Activated T-cell treated with anti-CD3 and anti-CD28 coated beads, Interleukin-2, amount 50 U/mL, for 4 hours (primary cell): ENCODE data around the gene OVOL1. TPM values are rescaled to one million over a fixed set of nuclear protein-coding genes. Genes with fewer than 3 reads are reported as not detected.

ENCODE experiments used
- ATAC-seq, 2 donors: fragments of 200-7000 bp; cut with Tn5 transposase; one replicate each; pipeline ENCODE4 v1.10.0; 2021
- DNase-seq: peaks from one replicate; pipeline ENCODE4 v3.0.0-alpha.2; 2020
- H3K27me3 Mint-ChIP-seq: one replicate; pipeline ENCODE4 v1.8.0; 2021; ENCODE audit warnings: low read depth, mixed read lengths
- H3K36me3 Mint-ChIP-seq: one replicate; pipeline ENCODE4 v1.8.0; 2022; ENCODE audit warnings: mixed read lengths; ENCODE audit not compliant: insufficient read depth
- H3K4me1 Mint-ChIP-seq: one replicate; pipeline ENCODE4 v1.8.0; 2021; ENCODE audit warnings: low read depth, mixed read lengths
- H3K4me3 Mint-ChIP-seq: one replicate; pipeline ENCODE4 v1.8.0; 2021; ENCODE audit warnings: mild to moderate bottlenecking, moderate library complexity, mixed read lengths
- H3K9me3 Mint-ChIP-seq: one replicate; pipeline ENCODE4 v1.8.0; 2021; ENCODE audit warnings: mixed read lengths
- total RNA-seq, 3 donors: library from RNA; stranded (reverse); gene quantifications; one replicate each; pipeline ENCODE4 v1.2.1, GENCODE V29; 2021

OVOL1 gene
- total RNA-seq, 3 donors from 2014 or later: 0.05 TPM; not detected in 1

GRCh38 chr11:65770951-65771567, 15.8 kb upstream of the OVOL1 start:
- no peaks in the 10 kb centered on the region for H3K27me3 Mint-ChIP-seq

DNA sequence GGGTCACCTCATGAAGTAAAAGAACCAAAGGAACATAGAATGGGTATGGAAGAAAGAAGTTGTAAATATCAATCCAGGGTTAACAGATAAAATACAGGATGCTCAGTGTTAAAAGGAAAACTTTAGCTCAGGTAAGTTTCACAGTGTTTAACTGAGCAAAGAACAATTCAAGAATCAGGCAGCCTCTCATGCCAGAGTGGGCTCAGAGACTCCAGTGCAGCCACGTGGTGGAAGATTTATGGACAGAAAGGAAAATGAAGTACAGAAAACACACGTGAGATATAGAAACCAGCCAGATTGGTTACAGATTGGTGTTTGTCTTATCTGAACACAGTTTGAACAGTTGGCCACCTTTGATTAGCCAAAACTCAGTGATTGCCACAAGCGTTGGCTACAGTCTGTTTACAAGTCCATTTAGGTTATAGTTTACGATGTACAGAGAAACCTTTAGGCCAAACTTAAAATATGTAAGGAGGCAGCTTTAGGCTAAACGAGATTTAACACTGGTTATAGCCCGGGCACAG, 15.2 kb upstream of the OVOL1 start:
- Mint-ChIP-seq H3K9me3 (no peaks in the 10 kb centered on the region), H3K4me3 (no peak overlapping the region), H3K27me3 (no peaks in the 10 kb centered on the region), H3K36me3 (no peaks in the 10 kb centered on the region), H3K4me1 (peaks cover 5% of the 10 kb centered on the region)
- DNase-seq: no peak
- no peak for ATAC-seq

More at GRCh38 chr11:65770951-65771567, 15.8 kb upstream of the OVOL1 start:
- Mint-ChIP-seq H3K4me3 (no peak overlapping the region), H3K9me3 (no peaks in the 10 kb centered on the region), H3K36me3 (no peaks in the 10 kb centered on the region), H3K4me1 (peaks cover 3% of the 10 kb centered on the region)
- no peak for DNase-seq
- no peak for ATAC-seq

- no peak for ATAC-seq
Measured at GRCh38 chr11:65773784-65774411, 13.0 kb upstream of the OVOL1 start.

GRCh38 chr11:65774525-65775306, 12.1 kb upstream of the OVOL1 start:
- H3K27me3 Mint-ChIP-seq: no peaks in the 10 kb centered on the region
- no peaks in the 10 kb centered on the region for H3K36me3 Mint-ChIP-seq

More at GRCh38 chr11:65773784-65774411, 13.0 kb upstream of the OVOL1 start:
- Mint-ChIP-seq H3K36me3 (no peaks in the 10 kb centered on the region), H3K27me3 (no peaks in the 10 kb centered on the region), H3K9me3 (no peaks in the 10 kb centered on the region), H3K4me3 (no peak overlapping the region), H3K4me1 (peaks cover 8% of the 10 kb centered on the region)
- no peak for DNase-seq

DNA sequence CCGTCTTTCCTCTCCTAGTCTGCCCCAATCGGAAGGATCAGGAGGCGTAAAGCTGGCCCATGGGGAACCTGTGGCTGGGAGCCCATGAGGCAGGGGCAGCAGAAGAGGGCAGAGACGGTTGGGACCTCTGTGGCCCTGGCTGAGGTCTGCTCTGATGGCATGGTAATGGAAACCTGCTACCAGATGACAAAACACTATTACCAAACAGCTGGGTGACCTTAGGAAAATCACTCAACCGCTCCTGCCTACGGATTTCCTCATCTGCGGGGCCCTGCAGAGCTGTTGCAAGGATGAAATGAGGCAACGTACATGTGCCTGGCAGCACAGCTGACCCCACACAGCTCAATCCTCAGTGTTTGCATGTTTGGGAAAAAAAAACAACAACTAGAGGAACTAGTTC, 10.7 kb upstream of the OVOL1 start:
- ATAC-seq: no peak
- H3K36me3 Mint-ChIP-seq: no peaks in the 10 kb centered on the region
- H3K4me3 Mint-ChIP-seq: no peak overlapping the region

More at GRCh38 chr11:65774525-65775306, 12.1 kb upstream of the OVOL1 start:
- Mint-ChIP-seq H3K9me3 (no peaks in the 10 kb centered on the region), H3K4me1 (peaks cover 9% of the 10 kb centered on the region), H3K4me3 (no peak overlapping the region)
- DNase-seq: no peak
- ATAC-seq: no peak

DNA sequence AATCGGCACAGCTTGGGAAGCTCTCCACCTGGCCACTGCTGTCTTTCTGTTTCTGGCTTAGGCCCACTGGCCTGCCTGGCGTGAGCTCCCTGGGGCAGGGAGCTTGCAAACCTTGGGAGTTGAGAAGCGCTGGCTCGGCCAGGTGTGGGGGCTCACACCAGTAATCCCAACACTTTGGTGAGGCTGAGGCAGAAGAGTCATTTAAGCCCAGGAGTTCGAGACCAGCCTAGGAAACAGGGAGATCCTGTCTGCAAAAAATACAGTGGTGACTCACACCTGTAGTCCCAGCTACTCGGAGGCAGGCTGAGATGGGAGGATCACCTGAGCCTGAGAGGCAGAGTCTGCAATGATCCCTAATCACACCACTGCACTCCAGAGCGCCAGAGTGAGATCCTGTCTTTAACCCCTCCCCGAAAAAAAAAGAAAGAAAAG, 10.1 kb upstream of the OVOL1 start:
- Mint-ChIP-seq H3K9me3 (no peaks in the 10 kb centered on the region), H3K4me1 (peaks cover 8% of the 10 kb centered on the region), H3K36me3 (no peaks in the 10 kb centered on the region), H3K27me3 (no peaks in the 10 kb centered on the region), H3K4me3 (no peak overlapping the region)
- no peak for ATAC-seq
- no peak for DNase-seq

More for the DNA sequence above, 10.7 kb upstream of the OVOL1 start:
- DNase-seq: no peak
- H3K27me3 Mint-ChIP-seq: no peaks in the 10 kb centered on the region
- H3K4me1 Mint-ChIP-seq: peaks cover 8% of the 10 kb centered on the region
- H3K9me3 Mint-ChIP-seq: no peaks in the 10 kb centered on the region

DNA sequence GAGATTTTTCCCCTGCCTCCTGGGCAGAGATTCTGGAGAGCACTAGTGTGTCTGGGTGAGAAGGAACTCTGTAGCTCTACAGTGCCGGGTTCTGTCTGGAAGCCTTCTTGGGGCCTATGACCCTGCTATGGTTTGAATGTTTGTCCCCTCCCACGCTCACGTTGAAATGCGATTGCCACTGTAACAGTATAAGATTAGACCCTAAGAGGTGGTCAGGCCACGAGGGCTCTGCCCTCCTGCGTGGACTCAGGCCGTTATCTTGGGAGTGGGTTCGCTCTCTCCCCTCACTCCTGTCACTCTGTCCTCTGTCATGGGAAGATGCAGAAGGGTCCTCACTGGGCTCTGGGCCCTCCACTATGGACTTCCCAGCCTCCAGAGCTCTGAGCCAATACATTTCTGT, 9.6 kb upstream of the OVOL1 start:
- Mint-ChIP-seq H3K4me1 (peaks cover 8% of the 10 kb centered on the region), H3K9me3 (no peaks in the 10 kb centered on the region), H3K27me3 (no peaks in the 10 kb centered on the region), H3K4me3 (no peak overlapping the region), H3K36me3 (no peaks in the 10 kb centered on the region)
- DNase-seq (no peak), ATAC-seq (no peak)

DNA sequence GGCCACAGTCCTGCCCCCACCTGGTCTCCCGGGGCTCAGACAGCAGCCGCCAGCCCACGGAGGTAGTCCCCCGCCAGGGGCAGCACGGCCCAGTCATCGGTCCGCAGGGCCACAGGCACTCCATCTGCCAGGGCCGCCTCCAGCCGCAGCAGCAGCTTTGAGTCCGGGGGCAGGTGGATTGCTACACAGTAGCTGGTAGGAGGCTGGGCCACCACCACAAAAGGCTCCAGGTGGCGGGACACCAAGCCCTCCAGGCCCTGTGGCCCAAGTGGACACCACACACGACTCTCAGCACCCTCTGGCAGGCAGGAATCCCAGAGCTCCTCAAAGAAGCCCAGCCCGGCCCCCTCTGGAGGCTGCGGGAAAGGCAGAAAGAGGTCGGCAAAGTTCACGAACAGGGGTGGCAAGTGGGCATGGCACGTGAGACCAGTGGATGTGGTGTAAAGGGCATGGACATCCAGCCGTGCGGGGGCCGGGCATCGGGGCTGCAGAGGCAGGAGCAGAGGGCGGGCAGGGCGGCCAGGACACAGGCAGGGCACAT, 9.0 kb upstream of the OVOL1 start:
- Mint-ChIP-seq H3K9me3 (no peaks in the 10 kb centered on the region), H3K4me3 (no peak overlapping the region), H3K27me3 (no peaks in the 10 kb centered on the region), H3K4me1 (peaks cover 8% of the 10 kb centered on the region), H3K36me3 (no peaks in the 10 kb centered on the region)
- no peak for ATAC-seq
- DNase-seq: no peak

DNA sequence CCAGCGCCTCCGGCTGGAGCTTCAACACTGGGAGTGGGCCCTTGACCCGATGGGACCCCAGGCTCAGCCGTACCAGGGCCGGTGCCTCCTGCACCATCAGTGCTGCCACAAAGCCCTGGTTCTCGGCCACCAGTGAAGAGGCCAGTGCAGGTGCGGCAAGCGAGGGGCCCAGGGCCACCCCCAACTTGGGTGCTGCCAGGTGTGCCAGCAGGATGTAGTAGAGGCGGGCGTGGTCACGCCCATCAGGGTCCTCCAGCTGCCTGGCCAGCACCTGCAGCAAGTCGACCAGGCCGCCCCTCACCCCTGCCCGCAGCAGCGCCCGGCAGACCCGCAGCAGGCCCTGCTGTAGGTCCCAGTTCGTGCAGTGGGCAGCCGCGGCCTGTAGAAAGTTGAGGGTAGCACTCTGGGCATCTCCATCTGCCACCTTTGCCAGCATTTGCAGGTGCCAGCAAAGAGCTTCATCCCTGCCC, 8.4 kb upstream of the OVOL1 start:
- ATAC-seq (no peak), DNase-seq (no peak)
- no peaks in the 10 kb centered on the region for H3K36me3 Mint-ChIP-seq
- H3K27me3 Mint-ChIP-seq: no peaks in the 10 kb centered on the region
- no peaks in the 10 kb centered on the region for H3K9me3 Mint-ChIP-seq
- H3K4me1 Mint-ChIP-seq: peaks cover 8% of the 10 kb centered on the region
- H3K4me3 Mint-ChIP-seq: peak overlapping the region; percentile 71

DNA sequence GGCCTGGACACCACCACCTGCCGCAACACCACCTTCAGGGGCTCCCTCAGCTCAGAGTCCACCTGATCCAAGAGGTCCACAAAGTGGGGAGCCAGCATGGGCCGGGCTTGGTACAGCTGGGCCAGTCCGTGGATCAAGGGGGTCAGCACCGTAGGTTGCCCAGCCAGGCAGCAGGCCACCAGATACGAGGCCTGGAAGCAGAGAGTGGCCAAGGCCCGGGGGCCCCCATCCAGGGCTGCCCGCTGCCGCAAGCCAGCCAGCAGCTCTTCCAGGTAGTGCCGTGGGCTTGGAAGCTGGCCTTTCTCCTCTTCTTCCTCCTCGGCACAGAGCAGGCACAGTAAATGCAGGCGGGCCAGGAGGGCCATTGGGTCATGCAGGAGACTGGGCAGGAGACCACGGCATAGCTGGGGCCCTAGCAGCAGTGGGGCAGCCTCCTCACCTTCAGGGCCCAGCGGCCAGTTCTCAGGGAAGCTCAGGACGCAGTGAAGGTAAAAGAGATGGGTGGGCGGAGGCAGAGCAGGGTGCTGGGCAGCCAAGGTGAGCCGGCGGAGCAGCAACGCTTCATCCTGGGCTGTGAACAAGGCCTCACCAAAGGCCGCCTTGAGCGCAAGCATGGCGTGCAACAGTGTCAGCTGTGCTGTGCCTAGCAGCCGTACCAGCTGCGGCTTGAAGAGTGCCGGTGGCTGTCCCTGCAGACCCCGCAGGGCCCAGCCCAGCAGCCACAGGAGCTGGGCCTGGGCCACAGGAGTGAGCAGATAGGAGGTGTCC, 7.8 kb upstream of the OVOL1 start:
- ATAC-seq: no peak
- H3K36me3 Mint-ChIP-seq: no peaks in the 10 kb centered on the region
- H3K4me1 Mint-ChIP-seq: peaks cover 8% of the 10 kb centered on the region

GRCh38 chr11:65779669-65779918, 7.3 kb upstream of the OVOL1 start:
- H3K4me3 Mint-ChIP-seq: peak overlapping the region; percentile 82
- ATAC-seq: no peak
- DNase-seq: no peak
- no peaks in the 10 kb centered on the region for H3K9me3 Mint-ChIP-seq
- H3K4me1 Mint-ChIP-seq: peaks cover 8% of the 10 kb centered on the region
- no peaks in the 10 kb centered on the region for H3K36me3 Mint-ChIP-seq
- no peaks in the 10 kb centered on the region for H3K27me3 Mint-ChIP-seq

More for the DNA sequence above, 7.8 kb upstream of the OVOL1 start:
- no peaks in the 10 kb centered on the region for H3K9me3 Mint-ChIP-seq
- no peaks in the 10 kb centered on the region for H3K27me3 Mint-ChIP-seq
- no peak for DNase-seq
- H3K4me3 Mint-ChIP-seq: peak overlapping the region; percentile 82

GRCh38 chr11:65779919-65780769, 6.7 kb upstream of the OVOL1 start:
- Mint-ChIP-seq H3K4me1 (peaks cover 10% of the 10 kb centered on the region), H3K36me3 (no peaks in the 10 kb centered on the region), H3K27me3 (peaks cover 2% of the 10 kb centered on the region), H3K9me3 (no peaks in the 10 kb centered on the region), H3K4me3 (peak overlapping the region; percentile 82)
- peak; percentile 64 for DNase-seq
- peak; percentile 77 to 78 for ATAC-seq

- H3K9me3 Mint-ChIP-seq: no peaks in the 10 kb centered on the region
- peak; percentile 69 for ATAC-seq
Measured at GRCh38 chr11:65780770-65781151, 6.1 kb upstream of the OVOL1 start, which contains the start of gene AP5B1. Gene AP5B1, minus strand, starts transcription at chr11:65780976. Its CDS starts 385 bp downstream, at chr11:65780591.

More at GRCh38 chr11:65780770-65781151, 6.1 kb upstream of the OVOL1 start, which contains the start of gene AP5B1:
- Mint-ChIP-seq H3K4me1 (peaks cover 16% of the 10 kb centered on the region), H3K4me3 (peak within 1 kb of the TSS; percentile 82), H3K36me3 (no peaks in the 10 kb centered on the region), H3K27me3 (peaks cover 8% of the 10 kb centered on the region)
- peak; percentile 69 for DNase-seq
